GM21381 (cell line): ENCODE data around the gene EXOC6B.
"Not testable (repeated sequence)": the region's sequence is repeated elsewhere in the genome, so short reads cannot be mapped to it uniquely, and the experiment has no call there.

Experiments used
- ATAC-seq: cut with Tn5 transposase; IDR thresholded peaks from one replicate; pipeline ENCODE4 v1.9.1; 2021; ENCODE audit warnings: mild to moderate bottlenecking, moderate library complexity; ENCODE audit not compliant: unreplicated experiment

Gene EXOC6B

DNA sequence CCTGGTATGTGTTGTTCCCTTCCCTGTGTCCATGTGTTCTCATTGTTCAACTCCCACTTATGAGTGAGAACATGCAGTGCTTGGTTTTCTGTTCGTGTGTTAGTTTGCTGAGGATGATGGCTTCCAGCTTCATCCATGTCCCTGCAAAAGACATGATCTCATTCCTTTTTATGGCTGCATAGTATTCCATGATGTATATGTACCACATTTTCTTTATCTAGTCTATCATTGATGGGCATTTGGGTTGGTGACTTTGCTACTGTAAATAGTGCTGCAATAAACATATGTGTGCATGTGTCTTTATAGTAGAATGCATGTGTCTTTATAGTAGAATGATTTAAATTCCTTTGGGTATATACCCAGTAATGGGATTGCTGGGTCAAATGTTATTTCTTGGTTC is 341.2 kb downstream of the EXOC6B start:
- not testable (repeated sequence) for ATAC-seq

- ATAC-seq, result no peak
These were observed 342.5 kb downstream of the EXOC6B start for GRCh38 chr2:72483346-72483745.

DNA sequence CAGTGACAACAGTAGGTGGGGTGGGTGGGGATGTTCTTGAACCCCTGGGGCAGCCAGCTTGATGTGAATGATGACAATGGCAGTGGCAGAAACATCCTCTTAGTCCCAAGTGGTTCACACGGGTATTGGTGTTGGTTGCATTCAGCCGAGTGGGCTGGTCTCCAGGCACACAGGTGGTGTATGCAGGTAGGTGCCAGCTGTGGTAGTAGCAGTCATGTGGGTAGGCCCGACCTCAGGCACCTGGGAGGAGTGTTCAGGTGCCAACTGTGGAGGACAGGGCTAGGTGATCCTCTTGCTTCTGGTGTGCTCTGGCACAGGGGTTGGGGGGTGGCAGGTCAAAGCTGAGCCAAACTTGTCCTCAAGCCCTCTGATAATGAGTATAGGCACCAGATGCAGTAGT is 350.6 kb downstream of the EXOC6B start:
- ATAC-seq, result no peak

DNA sequence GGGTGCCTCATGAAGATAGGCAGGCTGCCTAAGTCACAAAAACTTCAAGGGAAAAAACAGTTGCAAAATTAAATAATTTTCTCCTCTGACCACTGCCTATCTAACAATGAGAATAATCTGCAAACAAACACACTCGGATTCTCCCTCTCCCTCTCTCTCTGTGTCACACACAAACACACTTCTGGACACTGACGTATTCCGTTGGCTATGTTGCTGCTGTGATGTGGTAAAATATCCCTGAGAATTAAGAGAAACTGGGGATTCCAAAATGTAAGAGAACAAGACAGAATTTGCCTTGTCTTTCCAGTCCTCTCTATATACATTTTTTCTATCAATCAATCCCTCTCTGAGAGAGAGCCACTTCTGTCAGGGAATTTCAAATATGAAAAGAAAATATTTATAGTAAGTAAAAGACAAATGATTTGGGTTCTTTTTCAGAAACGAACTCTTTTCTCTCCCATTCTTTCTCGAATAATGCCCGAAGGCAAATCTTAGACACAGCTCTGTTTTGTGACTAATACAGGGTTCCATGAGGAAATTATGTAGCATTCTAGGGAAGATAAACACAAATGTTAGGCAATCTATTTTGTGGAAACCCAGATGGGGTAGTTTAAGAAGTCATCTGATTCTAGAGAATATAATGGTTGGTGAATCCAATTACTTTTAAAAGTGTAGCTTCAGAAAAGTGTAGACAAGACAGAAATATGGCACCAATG is 367.9 kb downstream of the EXOC6B start:
- ATAC-seq, result no peak

GRCh38 chr2:72454189-72454588 is 371.6 kb downstream of the EXOC6B start:
- no peak for ATAC-seq

GRCh38 chr2:72442270-72442669 is 383.6 kb downstream of the EXOC6B start:
- ATAC-seq, result no peak

GRCh38 chr2:72439892-72440291 is 385.9 kb downstream of the EXOC6B start:
- no peak for ATAC-seq

DNA sequence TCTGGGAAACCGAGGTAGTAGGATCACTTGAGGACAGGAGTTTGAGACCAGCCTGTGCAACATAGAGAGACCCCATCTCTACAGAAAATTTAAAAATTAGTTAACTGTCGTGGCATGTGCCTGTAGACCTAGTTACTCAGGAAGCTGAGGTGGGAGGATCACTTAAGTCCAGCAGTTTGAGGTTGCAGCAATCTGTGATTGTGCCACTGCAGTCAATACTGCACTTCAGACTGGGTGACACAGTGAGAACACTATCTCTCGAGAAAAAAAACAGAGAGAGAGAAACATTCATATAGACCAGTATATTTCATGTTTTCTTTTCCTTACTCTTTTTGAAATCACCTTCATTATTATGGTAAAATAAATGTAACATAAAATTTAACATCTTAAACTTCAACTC is 387.5 kb downstream of the EXOC6B start:
- no peak for ATAC-seq

GRCh38 chr2:72431737-72432136 is 394.1 kb downstream of the EXOC6B start:
- no peak for ATAC-seq

DNA sequence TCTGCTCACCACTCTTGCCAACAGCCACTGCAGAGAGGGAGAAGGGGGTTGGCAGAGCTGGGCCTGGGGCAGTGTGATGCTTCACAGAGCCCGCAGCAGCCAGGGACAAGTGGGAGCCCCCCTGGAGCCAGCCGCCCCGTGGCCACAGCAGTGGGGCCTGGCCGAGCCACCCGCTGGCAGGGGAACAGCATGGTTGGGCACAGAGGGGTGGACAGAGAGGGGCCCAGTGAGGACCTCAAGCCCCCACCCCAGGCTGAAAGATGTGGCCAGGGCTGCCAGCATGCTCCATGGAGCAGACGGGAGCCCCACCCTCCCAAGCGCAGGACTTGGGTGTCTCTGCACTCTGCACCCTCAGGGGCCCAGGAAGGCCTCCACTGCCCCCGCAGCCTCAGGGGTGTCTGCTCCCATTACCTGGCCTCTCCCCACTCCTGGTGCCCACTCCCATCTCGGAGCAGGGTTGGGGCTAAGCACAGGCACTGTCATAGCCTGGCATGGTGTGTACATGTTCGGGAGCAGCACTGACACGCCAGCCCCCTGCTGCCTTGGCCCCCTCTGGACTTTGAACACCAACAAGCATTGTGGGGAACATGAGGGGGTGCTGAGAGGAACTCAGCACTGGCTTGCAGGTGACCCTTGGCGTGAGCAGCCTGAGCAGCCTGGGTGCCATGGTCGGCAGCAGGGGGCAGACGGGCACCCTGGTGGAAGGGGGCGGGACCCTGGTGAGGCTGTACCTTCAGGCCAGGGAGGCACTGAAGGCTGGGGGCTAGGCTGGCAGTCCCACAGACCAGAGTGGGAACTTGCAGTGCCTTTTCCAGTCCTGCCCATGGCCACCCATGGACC is 398.6 kb downstream of the EXOC6B start:
- no peak for ATAC-seq

- ATAC-seq, result no peak
These were observed 399.8 kb downstream of the EXOC6B start for GRCh38 chr2:72425996-72426395.

DNA sequence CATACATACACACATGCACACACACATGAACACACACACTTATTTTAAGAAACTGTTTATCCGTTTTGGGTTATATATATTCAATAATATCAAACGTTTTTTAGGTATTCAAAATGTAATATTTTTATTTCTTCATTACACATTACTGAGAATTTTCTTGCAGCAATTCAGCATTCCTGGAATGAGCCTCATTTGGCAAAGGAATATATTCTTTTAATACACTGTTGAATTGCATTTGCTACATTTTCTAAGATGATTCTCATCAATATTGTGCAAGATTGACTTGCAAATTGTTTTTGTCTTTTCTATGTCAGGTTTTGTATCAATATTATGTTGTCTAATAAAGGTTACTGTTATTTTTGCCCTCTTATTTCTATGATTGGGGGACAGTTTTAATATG is 402.1 kb downstream of the EXOC6B start:
- ATAC-seq, result no peak

GRCh38 chr2:72421771-72422379 is 404.0 kb downstream of the EXOC6B start:
- not testable (repeated sequence) for ATAC-seq

DNA sequence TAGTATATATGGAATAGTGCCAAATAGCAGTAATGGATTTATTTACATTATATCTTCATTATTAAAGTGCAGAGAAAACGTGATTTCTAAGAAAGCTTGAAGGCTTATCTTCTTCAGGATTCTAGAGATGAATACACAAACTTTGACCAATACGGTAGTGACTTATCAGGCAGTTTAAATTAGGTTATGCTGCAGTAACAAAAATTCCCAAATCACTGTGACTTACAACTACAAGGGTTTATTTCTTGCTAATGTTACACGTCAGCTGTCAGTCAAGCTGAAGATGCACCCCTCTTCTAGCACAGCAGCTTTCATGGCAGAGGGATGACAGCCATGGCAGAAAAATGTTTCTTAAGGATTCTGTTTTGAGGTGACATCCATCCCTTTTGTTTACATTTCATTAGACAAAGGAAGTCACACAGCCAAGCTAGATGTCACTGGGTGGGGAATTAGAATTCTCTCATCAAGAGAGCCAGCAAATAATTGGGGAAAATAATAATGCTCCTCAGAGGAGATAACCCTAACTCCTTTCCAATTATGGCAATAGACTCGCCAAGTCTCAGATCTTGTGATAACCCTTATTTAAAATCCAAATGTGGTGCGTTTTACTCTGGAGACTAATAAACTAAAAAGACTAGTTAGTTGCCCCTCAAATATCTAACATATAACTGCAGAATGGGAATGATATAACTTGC is 409.9 kb downstream of the EXOC6B start:
- no peak for ATAC-seq

DNA sequence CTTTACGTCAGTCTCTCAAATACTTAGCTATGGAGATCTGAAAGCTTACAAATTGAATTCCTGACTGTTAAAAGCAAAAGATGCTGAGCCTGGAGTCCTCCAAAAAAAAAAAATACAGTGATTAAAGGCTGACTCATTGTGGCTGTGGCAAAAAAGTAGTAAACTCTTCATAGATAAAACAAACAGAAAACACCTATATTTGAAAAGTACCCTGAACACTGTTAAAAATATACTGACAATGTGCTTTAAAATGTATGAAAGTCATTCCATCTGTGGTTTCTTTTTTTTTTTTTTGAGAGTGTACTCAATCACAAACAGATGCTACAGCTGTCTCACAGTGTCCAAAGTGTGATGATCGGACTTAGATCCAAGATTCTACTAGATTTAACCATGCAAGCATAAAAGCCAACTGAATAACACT is 410.6 kb downstream of the EXOC6B start:
- ATAC-seq, result no peak

DNA sequence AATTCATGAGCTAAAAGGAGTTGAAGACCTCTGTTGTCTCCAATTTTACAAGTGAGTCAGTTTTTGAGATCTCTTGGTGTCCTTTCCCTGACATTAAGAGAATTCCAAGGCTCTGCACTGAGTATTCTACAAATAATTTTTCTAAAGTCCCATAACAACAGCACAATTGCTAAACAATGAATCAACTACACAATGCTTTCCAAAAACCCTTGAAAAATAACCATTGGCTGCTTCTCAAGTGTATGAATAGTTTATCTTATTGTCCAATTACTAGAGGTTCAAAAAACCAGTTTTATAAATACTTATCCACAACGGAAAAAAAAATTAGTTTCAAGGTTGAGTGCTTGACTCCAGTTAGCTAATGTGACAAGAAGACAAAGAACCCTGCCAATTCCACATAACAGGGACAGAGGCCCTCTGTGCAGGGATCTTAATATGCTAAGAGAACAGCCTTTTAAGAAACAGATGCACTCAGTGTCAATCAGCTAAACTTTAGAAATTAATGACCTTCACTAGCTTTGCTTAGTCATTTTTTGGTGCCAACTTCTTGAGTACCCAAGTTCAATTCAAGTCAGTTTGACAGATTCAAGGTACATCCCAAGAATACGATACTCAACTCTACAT is 411.6 kb downstream of the EXOC6B start:
- no peak for ATAC-seq

- no peak for ATAC-seq
These were observed 412.1 kb downstream of the EXOC6B start for GRCh38 chr2:72413716-72414115.

GRCh38 chr2:72412214-72412613 is 413.6 kb downstream of the EXOC6B start:
- ATAC-seq, result no peak

DNA sequence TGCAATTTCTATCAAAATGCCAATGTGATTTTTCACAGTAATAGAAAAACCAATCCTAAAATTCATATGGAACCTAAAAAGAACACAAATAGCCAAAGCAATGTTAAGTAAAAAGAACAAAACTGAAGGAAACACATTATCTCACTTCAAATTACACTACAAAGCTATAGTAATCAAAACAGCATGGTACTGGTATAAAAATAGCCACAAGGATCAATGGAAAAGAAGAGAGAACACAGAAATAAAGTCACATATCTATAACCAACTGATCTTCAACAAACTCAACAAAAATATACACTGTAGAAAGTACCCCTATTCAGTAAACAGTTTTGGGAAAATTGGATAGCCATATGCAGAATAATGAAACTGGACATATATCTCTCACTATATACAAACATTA is 426.0 kb downstream of the EXOC6B start:
- no peak for ATAC-seq

- ATAC-seq, result no peak
These were observed 430.7 kb downstream of the EXOC6B start for GRCh38 chr2:72395096-72395495.

DNA sequence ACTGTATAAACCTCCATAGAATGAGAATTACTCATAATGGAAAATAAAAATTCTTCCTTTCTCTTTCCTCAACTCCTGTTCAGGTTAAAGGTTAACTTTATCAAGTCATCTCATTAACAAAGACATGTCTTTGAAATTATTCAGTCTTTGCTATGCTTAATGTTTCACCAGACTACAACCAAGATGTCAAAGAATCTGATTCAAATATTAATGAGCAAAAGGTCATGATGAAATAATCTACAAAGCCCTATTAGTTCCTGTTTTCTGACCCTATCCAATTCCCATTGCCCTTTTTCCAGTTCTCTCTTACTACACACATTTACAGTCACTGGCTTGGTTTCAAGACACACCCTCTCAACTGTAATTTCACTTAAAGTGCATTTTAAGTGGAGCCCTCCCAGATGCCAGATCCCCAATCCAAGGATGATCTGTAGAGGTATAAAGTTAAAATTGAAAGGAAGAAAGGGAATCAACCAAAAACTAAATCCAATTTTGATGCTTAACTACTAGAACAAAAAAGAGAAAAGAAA is 431.2 kb downstream of the EXOC6B start:
- ATAC-seq, result no peak
